Measurements from ENCODE around the gene TPK1.

Gene TPK1

GRCh38 chr7:144656965-144657517, 178.8 kb downstream of the TPK1 start (continued):
- TF ChIP-seq MYNN (tag by site-specific recombination; IDR thresholded peaks at IDR 0.05; ENCODE audit: borderline replicate concordance) (no peak), TRIM28 (IDR thresholded peaks at IDR 0.05; ENCODE audit: borderline replicate concordance, low read length) (no peak), ZNF426 (tag by site-specific recombination; IDR thresholded peaks at IDR 0.05) (no peak)

DNA sequence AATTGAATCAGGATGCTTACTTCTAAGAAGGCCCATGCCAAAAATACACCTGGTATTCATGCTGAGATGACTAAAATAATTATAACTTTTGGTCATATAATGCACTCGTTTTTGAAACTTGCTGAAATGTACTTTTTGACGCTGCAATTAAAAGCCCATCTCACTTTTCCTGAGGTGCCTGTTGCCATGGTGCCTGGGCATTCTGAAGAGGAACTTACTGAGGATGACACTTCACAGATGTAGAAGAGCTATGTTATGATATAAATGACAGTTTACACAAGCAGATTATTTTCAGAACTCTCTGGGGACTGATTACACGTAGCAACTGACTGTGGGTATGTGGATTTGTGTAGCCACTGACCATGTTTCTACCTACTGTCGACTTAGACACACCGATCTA, 182.4 kb downstream of the TPK1 start:
- Histone ChIP-seq H3K36me3 (ENCODE audit: control insufficient read depth in 2 of 2, insufficient read depth in 1 of 2, low read length in 2 of 2) (no peaks in the 10 kb centered on the region), H3K27ac (ENCODE audit: extremely low read depth, low read depth, low read length) (no peak overlapping the region), H3K9me3 (ENCODE audit: control insufficient read depth, insufficient read depth, low read depth, low read length) (no peaks in the 10 kb centered on the region), H3K4me1 (ENCODE audit: control insufficient read depth, insufficient read depth, low read length) (no peaks in the 10 kb centered on the region), H3K4me3 (ENCODE audit: low read depth, low read length) (no peak overlapping the region)
- CTCF ChIA-PET: no interaction called here
- POLR2A ChIA-PET: no interaction called here
- TF ChIP-seq ZNF626 (tag by site-specific recombination; IDR thresholded peaks at IDR 0.05) (no peak), ZIC2 (tag by site-specific recombination; IDR thresholded peaks at IDR 0.05) (no peak), REST (tag by site-specific recombination; IDR thresholded peaks at IDR 0.05) (no peak), ZFP69B (tag by site-specific recombination; IDR thresholded peaks at IDR 0.05) (no peak), HOXC10 (CRISPR knock-in tag; IDR thresholded peaks at IDR 0.05) (no peak), ZNF530 (tag by site-specific recombination; IDR thresholded peaks at IDR 0.05; ENCODE audit: low read depth) (no peak), ZNF266 (tag by site-specific recombination; IDR thresholded peaks at IDR 0.05; ENCODE audit: low read depth) (no peak), ZNF585B (tag by site-specific recombination; IDR thresholded peaks at IDR 0.05) (no peak), ZXDB (tag by site-specific recombination; IDR thresholded peaks at IDR 0.05) (no peak), ZBTB6 (tag by site-specific recombination; IDR thresholded peaks at IDR 0.05) (no peak), ZNF664 (tag by site-specific recombination; IDR thresholded peaks at IDR 0.05) (no peak), ZNF624 (tag by site-specific recombination; IDR thresholded peaks at IDR 0.05) (no peak)
- TF ChIP-seq, protein P1, sequence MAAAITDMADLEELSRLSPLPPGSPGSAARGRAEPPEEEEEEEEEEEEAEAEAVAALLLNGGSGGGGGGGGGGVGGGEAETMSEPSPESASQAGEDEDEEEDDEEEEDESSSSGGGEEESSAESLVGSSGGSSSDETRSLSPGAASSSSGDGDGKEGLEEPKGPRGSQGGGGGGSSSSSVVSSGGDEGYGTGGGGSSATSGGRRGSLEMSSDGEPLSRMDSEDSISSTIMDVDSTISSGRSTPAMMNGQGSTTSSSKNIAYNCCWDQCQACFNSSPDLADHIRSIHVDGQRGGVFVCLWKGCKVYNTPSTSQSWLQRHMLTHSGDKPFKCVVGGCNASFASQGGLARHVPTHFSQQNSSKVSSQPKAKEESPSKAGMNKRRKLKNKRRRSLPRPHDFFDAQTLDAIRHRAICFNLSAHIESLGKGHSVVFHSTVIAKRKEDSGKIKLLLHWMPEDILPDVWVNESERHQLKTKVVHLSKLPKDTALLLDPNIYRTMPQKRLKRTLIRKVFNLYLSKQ (tag by site-specific recombination; IDR thresholded peaks at IDR 0.05; ENCODE audit: borderline replicate concordance): no peak

DNA sequence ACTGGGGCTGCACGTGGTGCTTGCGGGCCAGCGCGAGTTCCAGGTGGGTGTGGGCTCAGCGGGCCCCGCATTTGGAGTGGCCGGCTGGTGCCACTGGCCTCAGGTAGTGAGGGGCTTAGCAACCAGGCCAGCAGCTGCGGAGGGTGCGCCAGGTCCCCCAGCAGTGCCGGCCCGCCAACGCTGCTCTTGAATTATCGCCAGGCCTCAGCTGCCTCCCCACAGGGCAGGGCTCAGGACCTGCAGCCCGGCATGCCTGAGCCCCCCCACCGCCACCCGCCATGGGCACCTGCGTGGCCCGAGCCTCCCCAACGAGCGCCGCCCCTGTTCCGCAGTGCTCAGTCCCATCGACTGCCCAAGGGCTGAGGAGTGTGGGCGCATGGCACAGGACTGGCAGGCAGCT, 185.4 kb downstream of the TPK1 start:
- POLR2A ChIA-PET: no interaction called here
- CTCF ChIA-PET: interaction anchor here (0.6 kb wide), 1 partner anchor 98 kb away, joined by 3 read pairs; no protein-coding TSS in a partner anchor
- H3K27ac ChIP-seq (ENCODE audit: extremely low read depth, low read depth, low read length): no peak overlapping the region
- no peaks in the 10 kb centered on the region for H3K9me3 ChIP-seq (ENCODE audit: control insufficient read depth, insufficient read depth, low read depth, low read length)
- TF ChIP-seq ZBTB20 (tag by site-specific recombination; IDR thresholded peaks at IDR 0.05) (no peak), ZNF202 (tag by site-specific recombination; IDR thresholded peaks at IDR 0.05; ENCODE audit: borderline replicate concordance) (peak; percentile 46; the same call in 1 of the 2 replicates)
- H3K4me3 ChIP-seq (ENCODE audit: low read depth, low read length): no peak overlapping the region
- no peaks in the 10 kb centered on the region for H3K36me3 ChIP-seq (ENCODE audit: control insufficient read depth in 2 of 2, insufficient read depth in 1 of 2, low read length in 2 of 2)
- no peaks in the 10 kb centered on the region for H3K4me1 ChIP-seq (ENCODE audit: control insufficient read depth, insufficient read depth, low read length)

Data from HEK293 (cell line).